GM18520 (cell line): ENCODE data around the gene PDE4D.

Experiments
- ATAC-seq: cut with Tn5 transposase; IDR thresholded peaks from one replicate; pipeline ENCODE4 v1.9.1; 2021; ENCODE audit not compliant: unreplicated experiment

Gene PDE4D

GRCh38 chr5:59099995-59100345 is 793.6 kb downstream of the PDE4D start:
- no peak for ATAC-seq

DNA sequence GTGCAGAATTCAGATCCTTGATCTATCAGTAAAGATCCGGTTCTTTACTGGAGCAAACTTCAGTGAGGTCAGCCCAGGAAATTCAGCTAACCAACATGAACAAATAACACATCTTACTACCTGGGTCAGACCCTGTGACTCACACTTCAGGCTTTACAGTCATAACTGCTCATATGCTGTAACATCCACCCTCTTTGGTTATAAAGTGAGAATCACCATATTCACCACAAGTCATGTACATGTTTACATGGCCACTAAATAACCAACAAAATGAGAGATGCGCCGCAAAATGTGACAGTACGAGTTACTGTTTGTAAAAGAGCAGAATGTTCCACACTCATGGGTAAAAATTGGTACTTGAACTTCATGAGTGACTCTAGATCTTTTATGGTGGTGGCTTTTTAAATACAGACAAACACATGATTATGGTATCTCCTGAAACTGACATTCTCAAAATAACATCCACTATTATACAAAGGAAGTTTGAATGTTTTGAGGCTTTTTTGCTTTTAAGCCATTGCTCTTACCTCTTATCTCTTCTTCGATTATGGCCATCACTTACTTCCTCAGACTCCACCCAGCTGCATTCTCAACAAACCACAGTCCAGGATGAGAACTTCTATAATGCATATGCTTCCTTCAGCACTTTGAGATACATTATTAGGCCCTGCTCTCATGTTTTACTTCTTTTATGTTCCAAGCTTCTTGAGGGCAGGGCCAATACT is 794.1 kb downstream of the PDE4D start:
- peak; percentile 95 for ATAC-seq

DNA sequence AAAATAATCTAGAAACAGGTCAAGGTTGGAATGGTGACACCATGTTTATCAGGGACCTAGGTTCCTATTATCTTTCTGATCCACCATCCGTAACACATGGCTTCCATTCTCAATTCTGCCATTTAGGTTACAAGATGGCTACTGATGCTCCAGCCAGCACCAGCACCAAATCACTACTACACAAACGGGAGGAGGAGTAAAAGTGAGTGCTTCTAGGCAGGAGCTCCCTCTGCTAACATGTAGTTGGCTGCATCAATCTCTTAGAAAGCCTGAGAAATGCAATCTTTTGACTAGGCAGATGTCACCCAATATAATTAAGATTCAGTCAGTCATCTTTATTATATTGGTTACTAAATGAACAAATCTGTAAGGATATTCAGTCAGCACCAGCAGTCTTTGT is 794.8 kb downstream of the PDE4D start:
- ATAC-seq: no peak

DNA sequence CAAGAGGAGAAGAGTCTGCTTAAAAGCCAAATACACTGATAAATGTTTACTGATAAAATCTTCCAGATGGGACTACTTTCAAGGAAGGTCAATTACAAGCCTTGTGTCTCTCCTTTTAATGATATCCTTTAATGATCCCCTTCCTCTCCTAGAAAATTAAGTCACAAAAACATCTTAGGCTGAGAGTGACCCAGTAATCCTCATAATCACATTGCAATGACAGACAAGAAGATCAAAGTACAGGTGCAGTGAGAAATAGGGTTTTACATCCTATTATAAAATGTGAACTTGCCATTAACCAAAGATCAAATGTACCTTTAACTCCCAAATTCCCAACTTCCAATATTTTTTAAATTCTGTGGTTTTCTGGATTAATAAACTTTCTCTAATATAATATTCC is 795.8 kb downstream of the PDE4D start:
- ATAC-seq: no peak

DNA sequence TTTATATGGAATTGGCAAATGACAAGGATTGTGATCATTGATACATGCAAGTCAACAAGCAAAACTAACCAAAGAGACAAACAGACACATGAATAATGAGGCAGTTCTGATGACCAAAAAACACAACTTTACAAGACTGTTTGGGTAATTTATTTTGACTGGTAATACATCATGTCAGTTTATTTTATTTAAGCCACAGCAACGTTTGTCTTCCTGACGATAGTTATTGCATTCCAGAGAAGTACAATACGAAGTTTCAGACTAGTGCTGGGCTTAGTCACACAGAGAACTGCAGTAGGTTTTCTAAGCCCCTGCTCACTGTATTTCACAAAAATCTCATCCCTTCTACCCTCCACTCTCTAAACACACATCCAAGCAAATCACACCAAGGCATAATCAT is 796.4 kb downstream of the PDE4D start:
- no peak for ATAC-seq

DNA sequence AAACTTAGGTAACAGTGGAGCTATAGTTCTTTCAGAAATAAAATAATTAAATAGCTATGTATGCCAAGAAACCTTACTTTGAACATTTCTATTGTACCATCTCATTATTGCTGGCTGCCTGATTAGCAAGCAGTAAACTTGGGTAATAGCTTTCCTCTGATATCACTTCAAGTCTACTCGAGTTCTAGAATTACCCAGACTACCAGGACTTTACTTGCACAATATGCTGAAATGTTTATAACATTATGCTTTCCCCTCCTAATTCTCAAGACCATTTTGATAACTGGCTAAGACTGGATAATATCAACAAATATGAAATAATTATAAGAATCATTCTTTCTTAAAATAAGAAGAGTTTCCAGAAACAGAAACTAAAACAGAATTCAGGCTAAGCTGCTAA is 798.0 kb downstream of the PDE4D start:
- ATAC-seq: no peak

GRCh38 chr5:59094864-59095263 is 798.7 kb downstream of the PDE4D start:
- no peak for ATAC-seq

- no peak for ATAC-seq
Measured at GRCh38 chr5:59093329-59093728, 800.2 kb downstream of the PDE4D start.

GRCh38 chr5:59092758-59093157 is 800.8 kb downstream of the PDE4D start:
- no peak for ATAC-seq

DNA sequence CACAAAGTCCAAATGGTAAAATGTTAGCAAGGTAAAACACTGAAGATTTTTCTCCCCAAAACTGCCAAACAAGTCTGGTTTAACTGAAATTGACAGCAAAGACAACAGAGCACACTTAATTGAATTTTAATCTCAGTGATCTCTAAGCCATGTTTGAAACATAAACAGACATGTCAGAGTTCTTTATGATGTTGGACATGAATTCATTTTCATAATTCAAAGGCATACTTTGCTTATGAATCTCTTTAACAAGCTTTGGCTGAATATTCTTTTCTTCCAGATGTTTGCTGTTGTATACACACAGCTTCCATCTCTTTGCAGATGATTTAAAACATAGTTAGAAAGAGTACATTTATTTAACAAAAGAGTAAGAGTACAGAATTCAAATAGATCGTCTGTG is 801.6 kb downstream of the PDE4D start:
- no peak for ATAC-seq

GRCh38 chr5:59090323-59090722 is 803.2 kb downstream of the PDE4D start:
- no peak for ATAC-seq

- no peak for ATAC-seq
Measured at GRCh38 chr5:59089767-59090166, 803.8 kb downstream of the PDE4D start.

GRCh38 chr5:59088546-59088945 is 805.0 kb downstream of the PDE4D start:
- ATAC-seq: no peak

- ATAC-seq: no peak
Measured at GRCh38 chr5:59086024-59086423, 807.5 kb downstream of the PDE4D start.

- ATAC-seq: no peak
Measured at GRCh38 chr5:59081693-59082092, 811.8 kb downstream of the PDE4D start.

DNA sequence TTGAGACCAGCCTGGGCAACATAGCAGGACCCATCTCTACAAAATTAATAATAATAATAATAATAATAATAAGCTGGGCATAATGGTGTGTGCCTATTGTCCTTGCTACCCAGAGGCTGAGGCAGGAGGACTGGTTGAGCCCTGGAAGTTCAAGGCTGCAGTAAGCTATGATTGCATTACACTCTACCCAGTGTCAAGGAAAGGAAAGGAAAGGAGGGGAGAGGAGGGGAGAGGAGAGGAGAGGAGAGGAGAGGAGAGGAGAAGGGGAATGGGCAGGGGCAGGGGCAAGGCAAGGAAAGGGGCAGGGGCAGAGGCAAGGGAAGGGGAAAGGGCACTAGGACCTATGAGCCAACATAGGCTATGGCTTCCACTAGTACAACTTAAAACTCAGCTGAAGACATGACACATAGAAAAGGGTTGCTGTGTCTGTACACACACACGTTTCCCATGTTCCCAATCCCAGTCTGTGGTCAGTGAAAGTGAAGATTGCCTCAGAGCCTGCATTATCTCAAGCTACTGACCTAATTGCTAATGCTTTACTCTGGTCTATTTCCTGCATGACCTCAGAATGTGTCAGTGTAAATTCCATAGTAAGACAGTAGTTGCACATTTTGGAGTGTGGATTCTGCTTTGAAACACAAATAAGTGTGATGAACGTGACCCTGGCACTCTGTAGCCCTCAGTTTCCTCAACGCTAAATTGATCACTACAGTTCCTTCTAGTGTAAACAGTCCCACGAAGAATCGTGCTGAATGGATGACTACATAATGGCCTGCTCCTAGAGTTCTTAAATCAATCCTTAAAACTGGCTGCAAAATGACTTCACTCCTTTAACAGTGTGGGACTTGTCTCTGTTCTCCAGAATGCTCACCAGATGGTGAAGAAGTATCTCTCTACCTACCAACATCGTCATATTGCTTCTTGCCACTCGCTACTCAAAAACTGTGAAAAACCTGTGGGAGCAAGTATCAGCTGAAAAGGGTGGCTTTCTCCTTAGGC is 813.6 kb downstream of the PDE4D start:
- no peak for ATAC-seq

GRCh38 chr5:59071755-59072549 is 821.6 kb downstream of the PDE4D start:
- ATAC-seq: no peak

DNA sequence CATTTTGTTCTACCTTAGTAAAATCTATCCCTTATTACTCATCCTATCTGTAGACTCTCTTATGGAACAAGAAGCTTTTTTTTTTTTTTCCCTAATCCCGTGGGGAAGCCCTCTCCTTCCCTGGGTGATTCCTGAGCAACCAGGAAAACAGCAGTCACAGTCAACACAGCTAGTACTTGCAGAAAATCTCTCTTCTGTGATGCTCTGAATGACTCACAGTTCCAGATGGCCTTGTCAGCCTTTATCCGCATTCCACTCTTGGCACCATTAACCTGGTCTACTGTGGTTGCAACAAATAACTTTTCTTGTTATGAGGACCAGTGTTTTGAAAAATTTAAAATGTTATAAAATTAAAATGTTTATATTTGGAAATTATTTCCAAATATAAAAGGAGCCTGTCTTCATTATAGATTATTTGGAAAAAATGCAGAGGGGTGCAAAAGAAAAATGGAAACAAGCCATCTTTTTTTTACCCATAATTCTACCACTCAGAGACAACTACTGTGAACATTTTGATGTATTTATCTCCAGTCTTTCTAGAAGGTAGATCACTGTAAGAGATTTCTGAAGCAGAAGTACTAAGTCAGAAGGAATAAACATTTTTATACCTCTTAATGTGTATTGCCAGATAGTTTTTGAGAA is 824.0 kb downstream of the PDE4D start:
- ATAC-seq: no peak

- no peak for ATAC-seq
Measured at GRCh38 chr5:59067956-59068656, 825.4 kb downstream of the PDE4D start.
